Measurements from ENCODE around the gene SOX6.
"Not testable (repeated sequence)": the region's sequence is repeated elsewhere in the genome, so short reads cannot be mapped to it uniquely, and the experiment has no call there.

The SOX6 gene

DNA sequence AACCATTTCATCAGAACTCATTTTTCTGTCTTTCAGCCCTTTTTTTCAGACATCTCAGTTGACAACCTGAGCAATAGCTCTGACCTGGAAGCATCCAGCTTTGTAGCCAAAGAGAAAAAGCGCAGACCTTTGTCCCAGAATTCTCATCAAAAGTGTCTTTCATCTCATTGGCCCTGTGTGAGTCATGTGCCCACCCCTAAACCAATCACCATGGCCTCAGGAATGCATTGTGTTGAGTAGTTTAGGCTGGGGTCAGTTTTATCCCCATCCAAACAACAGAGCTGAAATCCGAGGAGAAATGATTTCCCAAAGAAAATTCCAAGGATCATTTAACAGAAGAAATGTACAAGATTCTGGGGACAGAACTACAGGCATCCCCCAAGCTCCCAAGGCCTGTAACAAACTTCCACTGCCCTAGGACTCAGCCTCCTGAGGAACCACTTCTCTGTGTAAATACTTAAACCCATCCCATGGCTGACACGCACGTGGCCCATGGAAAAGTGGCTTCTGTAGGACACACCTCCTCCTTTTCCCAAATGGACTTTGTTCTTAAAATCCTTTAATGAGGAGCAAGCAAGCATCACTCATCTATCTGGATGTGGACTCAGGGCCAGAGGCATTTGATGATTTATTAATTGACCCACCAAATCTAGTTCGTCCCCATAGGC is 429.0 kb downstream of the SOX6 start:
- Histone ChIP-seq H3K4me3 (replicated peaks; ENCODE audit: low read depth, low read length) (no peak overlapping the region), H3K27me3 (replicated peaks; ENCODE audit: control insufficient read depth, insufficient read depth, low read length) (no peaks in the 10 kb centered on the region), H3K36me3 (ENCODE audit: control insufficient read depth, insufficient read depth, low read length) (no peaks in the 10 kb centered on the region)
- TF ChIP-seq, protein P1, sequence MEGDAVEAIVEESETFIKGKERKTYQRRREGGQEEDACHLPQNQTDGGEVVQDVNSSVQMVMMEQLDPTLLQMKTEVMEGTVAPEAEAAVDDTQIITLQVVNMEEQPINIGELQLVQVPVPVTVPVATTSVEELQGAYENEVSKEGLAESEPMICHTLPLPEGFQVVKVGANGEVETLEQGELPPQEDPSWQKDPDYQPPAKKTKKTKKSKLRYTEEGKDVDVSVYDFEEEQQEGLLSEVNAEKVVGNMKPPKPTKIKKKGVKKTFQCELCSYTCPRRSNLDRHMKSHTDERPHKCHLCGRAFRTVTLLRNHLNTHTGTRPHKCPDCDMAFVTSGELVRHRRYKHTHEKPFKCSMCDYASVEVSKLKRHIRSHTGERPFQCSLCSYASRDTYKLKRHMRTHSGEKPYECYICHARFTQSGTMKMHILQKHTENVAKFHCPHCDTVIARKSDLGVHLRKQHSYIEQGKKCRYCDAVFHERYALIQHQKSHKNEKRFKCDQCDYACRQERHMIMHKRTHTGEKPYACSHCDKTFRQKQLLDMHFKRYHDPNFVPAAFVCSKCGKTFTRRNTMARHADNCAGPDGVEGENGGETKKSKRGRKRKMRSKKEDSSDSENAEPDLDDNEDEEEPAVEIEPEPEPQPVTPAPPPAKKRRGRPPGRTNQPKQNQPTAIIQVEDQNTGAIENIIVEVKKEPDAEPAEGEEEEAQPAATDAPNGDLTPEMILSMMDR (IDR thresholded peaks at IDR 0.05; ENCODE audit: insufficient read depth, low read length, poor library complexity, severe bottlenecking), result no peak
- DNase-seq (ENCODE audit: extremely low read depth, insufficient read length), result no peak

GRCh38 chr11:15926071-15926470 is 430.3 kb downstream of the SOX6 start:
- no peaks in the 10 kb centered on the region; the same call in 1 of the 2 replicates for H3K27me3 ChIP-seq (replicated peaks; ENCODE audit: control insufficient read depth, insufficient read depth, low read length)
- H3K4me3 ChIP-seq (replicated peaks; ENCODE audit: low read depth, low read length), result no peak overlapping the region
- no peak for DNase-seq (ENCODE audit: extremely low read depth, insufficient read length)
- H3K36me3 ChIP-seq (ENCODE audit: control insufficient read depth, insufficient read depth, low read length), result no peaks in the 10 kb centered on the region
- TF ChIP-seq, protein P1 (IDR thresholded peaks at IDR 0.05; ENCODE audit: insufficient read depth, low read length, poor library complexity, severe bottlenecking), result no peak

DNA sequence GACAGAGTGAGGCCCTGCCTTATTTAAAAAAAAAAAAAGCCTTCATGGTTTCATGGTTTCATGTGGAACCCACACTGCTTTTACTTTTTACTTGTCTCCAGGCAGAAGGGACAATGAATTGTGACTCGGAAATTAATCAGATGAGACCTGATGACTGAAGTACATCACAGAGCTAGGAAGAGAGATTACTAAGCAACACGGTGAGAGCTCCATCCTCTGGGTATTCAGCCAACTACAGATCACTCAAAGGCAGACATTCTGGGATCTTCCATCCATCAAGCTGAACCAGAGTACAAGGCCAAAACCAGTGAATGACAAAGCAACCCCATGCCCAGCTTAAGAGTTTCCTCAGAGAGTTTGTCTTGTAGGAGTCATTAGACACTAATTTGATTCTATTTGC is 433.2 kb downstream of the SOX6 start:
- no peak overlapping the region for H3K4me3 ChIP-seq (replicated peaks; ENCODE audit: low read depth, low read length)
- TF ChIP-seq, protein P1 (IDR thresholded peaks at IDR 0.05; ENCODE audit: insufficient read depth, low read length, poor library complexity, severe bottlenecking), result no peak
- DNase-seq (ENCODE audit: extremely low read depth, insufficient read length), result no peak
- H3K36me3 ChIP-seq (ENCODE audit: control insufficient read depth, insufficient read depth, low read length), result no peaks in the 10 kb centered on the region
- no peaks in the 10 kb centered on the region; the same call in 1 of the 2 replicates for H3K27me3 ChIP-seq (replicated peaks; ENCODE audit: control insufficient read depth, insufficient read depth, low read length)

GRCh38 chr11:15922745-15923144 is 433.6 kb downstream of the SOX6 start:
- not testable (repeated sequence) for DNase-seq (ENCODE audit: extremely low read depth, insufficient read length); H3K4me3 ChIP-seq (replicated peaks; ENCODE audit: low read depth, low read length); H3K27me3 ChIP-seq (replicated peaks; ENCODE audit: control insufficient read depth, insufficient read depth, low read length); H3K36me3 ChIP-seq (ENCODE audit: control insufficient read depth, insufficient read depth, low read length)

DNA sequence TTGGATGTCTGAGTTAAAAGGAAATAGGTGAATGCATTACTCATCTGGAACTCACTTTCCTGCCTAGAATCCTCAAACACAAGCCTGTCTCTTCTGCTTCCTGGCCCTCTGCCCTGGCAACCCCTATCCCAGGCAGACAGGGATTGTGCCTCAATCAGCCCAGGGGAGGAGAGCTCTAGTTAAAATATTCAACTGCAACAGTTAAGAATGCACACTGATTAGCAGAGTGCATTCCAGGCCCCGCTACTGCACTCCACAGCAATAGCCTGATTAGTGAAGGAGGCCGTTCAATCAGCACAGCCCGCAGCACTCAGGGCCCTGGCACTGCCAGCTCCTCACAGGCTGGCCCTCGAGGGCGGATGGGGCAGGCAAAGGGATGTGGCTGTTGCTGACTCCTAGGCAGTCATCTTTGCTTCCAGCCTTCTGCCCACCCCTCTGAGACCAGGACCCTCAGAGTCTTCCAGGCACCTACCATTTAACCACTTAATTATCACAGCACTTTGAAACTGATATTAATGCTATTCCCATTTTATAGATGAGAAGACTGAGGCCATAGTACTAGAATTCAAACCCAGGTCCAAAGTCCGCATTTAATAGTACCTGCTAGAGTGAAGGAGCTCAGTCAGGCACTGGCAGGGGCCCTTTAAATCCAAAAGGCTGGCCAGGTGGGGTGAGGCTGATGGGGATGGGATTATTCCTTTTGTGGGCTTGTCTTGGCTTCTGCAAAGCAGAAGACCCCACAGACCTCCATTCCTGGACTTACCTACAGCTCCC is 435.3 kb downstream of the SOX6 start:
- no peaks in the 10 kb centered on the region; the same call in 1 of the 2 replicates for H3K27me3 ChIP-seq (replicated peaks; ENCODE audit: control insufficient read depth, insufficient read depth, low read length)
- no peak overlapping the region for H3K4me3 ChIP-seq (replicated peaks; ENCODE audit: low read depth, low read length)
- H3K36me3 ChIP-seq (ENCODE audit: control insufficient read depth, insufficient read depth, low read length), result no peaks in the 10 kb centered on the region
- no peak for DNase-seq (ENCODE audit: extremely low read depth, insufficient read length)
- TF ChIP-seq, protein P1 (IDR thresholded peaks at IDR 0.05; ENCODE audit: insufficient read depth, low read length, poor library complexity, severe bottlenecking), result no peak

GRCh38 chr11:15918674-15919073 is 437.7 kb downstream of the SOX6 start:
- TF ChIP-seq, protein P1 (IDR thresholded peaks at IDR 0.05; ENCODE audit: insufficient read depth, low read length, poor library complexity, severe bottlenecking), result no peak
- no peak for DNase-seq (ENCODE audit: extremely low read depth, insufficient read length)
- no peaks in the 10 kb centered on the region; the same call in 1 of the 2 replicates for H3K27me3 ChIP-seq (replicated peaks; ENCODE audit: control insufficient read depth, insufficient read depth, low read length)

More at GRCh38 chr11:15918674-15919073, 437.7 kb downstream of the SOX6 start:
- Histone ChIP-seq H3K36me3 (ENCODE audit: control insufficient read depth, insufficient read depth, low read length) (no peaks in the 10 kb centered on the region), H3K4me3 (replicated peaks; ENCODE audit: low read depth, low read length) (no peak overlapping the region)

Data from GM06990 (cell line).